Gastrocnemius medialis (tissue), 4 donors: Measurements from ENCODE around the gene PLCG1.

Experiments
- POLR2A ChIP-seq, 2 donors: fragments of 450-650 bp; IDR thresholded peaks; one replicate each; pipeline ENCODE4 v1.6.1; 2017; ENCODE audit warnings: antibody characterized with exemption in 2 of 2, mild to moderate bottlenecking in 2 of 2, moderate library complexity in 2 of 2
- TF ChIP-seq, protein P1 (sequence below), 5 experiments: fragments of 450-650 bp in 3 of 5; fragments of 200-600 bp in 2 of 5; sonication (generic) in 2 of 5; IDR thresholded peaks in 4 of 5; conservative IDR thresholded peaks in 1 of 5; 1 replicate in 4 of 5; 2 replicates in 1 of 5; pipeline ENCODE4 v1.5.1; 2016 to 2019; ENCODE audit warnings: antibody characterized with exemption in 5 of 5, mild to moderate bottlenecking in 3 of 5, moderate library complexity in 3 of 5

- TF ChIP-seq, protein P1, sequence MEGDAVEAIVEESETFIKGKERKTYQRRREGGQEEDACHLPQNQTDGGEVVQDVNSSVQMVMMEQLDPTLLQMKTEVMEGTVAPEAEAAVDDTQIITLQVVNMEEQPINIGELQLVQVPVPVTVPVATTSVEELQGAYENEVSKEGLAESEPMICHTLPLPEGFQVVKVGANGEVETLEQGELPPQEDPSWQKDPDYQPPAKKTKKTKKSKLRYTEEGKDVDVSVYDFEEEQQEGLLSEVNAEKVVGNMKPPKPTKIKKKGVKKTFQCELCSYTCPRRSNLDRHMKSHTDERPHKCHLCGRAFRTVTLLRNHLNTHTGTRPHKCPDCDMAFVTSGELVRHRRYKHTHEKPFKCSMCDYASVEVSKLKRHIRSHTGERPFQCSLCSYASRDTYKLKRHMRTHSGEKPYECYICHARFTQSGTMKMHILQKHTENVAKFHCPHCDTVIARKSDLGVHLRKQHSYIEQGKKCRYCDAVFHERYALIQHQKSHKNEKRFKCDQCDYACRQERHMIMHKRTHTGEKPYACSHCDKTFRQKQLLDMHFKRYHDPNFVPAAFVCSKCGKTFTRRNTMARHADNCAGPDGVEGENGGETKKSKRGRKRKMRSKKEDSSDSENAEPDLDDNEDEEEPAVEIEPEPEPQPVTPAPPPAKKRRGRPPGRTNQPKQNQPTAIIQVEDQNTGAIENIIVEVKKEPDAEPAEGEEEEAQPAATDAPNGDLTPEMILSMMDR (IDR thresholded peaks at IDR 0.05 in 4 of 5, conservative IDR thresholded peaks at IDR 0.05 in 1 of 5) = no peak
- TF ChIP-seq POLR2A (IDR thresholded peaks at IDR 0.05) = no peak
These were observed 14.0 kb downstream of the PLCG1 start for GRCh38 chr20:41151134-41151869.
